KMS-11 (cell line): ENCODE measurements around the gene SLAMF7.

Experiments
- H2AFZ ChIP-seq: fragments of 200-600 bp; sonication (generic); 2 replicates; pipeline ENCODE4 v1.6.1; 2016; ENCODE audit warnings: antibody characterized with exemption, mixed run types, low read depth
- H3K27ac ChIP-seq: fragments of 200-600 bp; sonication (generic); 2 replicates; pipeline ENCODE4 v1.6.1; 2016; ENCODE audit warnings: mild to moderate bottlenecking, mixed run types
- H3K27me3 ChIP-seq: fragments of 200-600 bp; sonication (generic); 2 replicates; pipeline ENCODE4 v1.6.1; 2017; ENCODE audit warnings: mild to moderate bottlenecking, low read depth, mixed run types, moderate library complexity; ENCODE audit not compliant: insufficient read depth
- H3K36me3 ChIP-seq: fragments of 200-600 bp; sonication (generic); 2 replicates; pipeline ENCODE4 v1.6.1; 2017; ENCODE audit warnings: mild to moderate bottlenecking, mixed run types; ENCODE audit not compliant: insufficient read depth
- H3K4me1 ChIP-seq: fragments of 200-600 bp; sonication (generic); 2 replicates; pipeline ENCODE4 v1.6.1; 2016; ENCODE audit warnings: mild to moderate bottlenecking, low read depth, mixed run types; ENCODE audit not compliant: poor library complexity, severe bottlenecking
- H3K4me2 ChIP-seq: fragments of 200-600 bp; sonication (generic); 2 replicates; pipeline ENCODE4 v1.7.0; 2016; ENCODE audit warnings: mild to moderate bottlenecking, mixed run types
- H3K4me3 ChIP-seq: fragments of 200-600 bp; sonication (generic); IDR thresholded peaks from 2 replicates; pipeline ENCODE4 v1.6.1; 2017; ENCODE audit warnings: low read depth, low read length, mixed read lengths; ENCODE audit not compliant: insufficient read depth
- H3K79me2 ChIP-seq: fragments of 200-600 bp; sonication (generic); 2 replicates; pipeline ENCODE4 v1.6.1; 2016; ENCODE audit warnings: low read depth, mixed run types; ENCODE audit not compliant: insufficient read depth
- H3K9ac ChIP-seq: fragments of 200-600 bp; sonication (generic); 2 replicates; pipeline ENCODE4 v1.6.1; 2016; ENCODE audit warnings: mild to moderate bottlenecking, mixed run types
- H4K20me1 ChIP-seq: fragments of 200-600 bp; sonication (generic); 2 replicates; pipeline ENCODE4 v1.6.1; 2016; ENCODE audit warnings: mild to moderate bottlenecking, mixed run types; ENCODE audit not compliant: insufficient read depth
- CTCF ChIP-seq: fragments of 200-600 bp; sonication (generic); conservative IDR thresholded peaks from 2 replicates; pipeline ENCODE4 v1.6.1; 2017; ENCODE audit warnings: low read depth, mild to moderate bottlenecking, antibody characterized with exemption, low read length, moderate library complexity, mixed read lengths

The SLAMF7 gene

DNA sequence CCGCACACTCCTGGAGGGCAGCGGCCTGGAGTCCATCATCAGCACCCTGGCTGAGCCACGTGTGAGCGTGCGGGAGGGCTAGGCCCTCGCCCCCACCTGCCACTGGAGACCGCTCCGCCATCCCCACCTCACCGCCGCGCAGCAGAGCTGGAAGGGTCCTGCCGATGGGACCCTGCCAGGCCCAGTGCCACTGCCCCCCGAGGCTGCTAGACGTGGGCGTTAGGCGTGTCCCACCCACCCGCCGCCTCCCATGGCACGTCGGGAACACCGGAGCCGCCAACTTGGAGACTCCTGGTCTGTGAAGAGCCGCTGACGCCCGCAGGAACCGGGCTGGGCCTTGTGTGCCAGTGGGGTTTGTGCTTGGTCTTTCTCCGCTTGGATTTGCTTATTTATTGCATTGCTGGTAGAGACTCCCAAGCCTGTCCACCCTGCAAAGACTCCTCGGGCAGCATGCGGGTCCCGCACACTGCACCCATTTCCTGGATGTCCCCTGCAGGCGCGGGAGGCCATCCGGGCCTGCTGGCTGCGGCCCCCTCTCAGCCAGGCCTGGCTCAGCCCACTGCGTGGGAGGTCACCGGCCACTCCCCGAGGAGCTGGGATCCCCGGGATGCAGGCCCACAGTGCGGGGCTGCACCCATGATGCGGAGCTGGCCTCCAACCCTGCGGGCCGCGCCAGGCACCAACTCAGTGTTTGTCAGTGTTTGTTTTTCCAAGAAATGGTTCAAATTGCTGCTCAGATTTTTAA, 63.0 kb downstream of the SLAMF7 start:
- Histone ChIP-seq H3K27ac (no peak overlapping the region), H2AFZ (no peak overlapping the region), H3K4me1 (peaks cover 52% of the 10 kb centered on the region), H3K36me3 (no peaks in the 10 kb centered on the region), H3K4me3 (no peak overlapping the region), H3K79me2 (no peaks in the 10 kb centered on the region; the same call in 1 of the 2 replicates), H4K20me1 (no peaks in the 10 kb centered on the region), H3K4me2 (no peak overlapping the region), H3K27me3 (no peaks in the 10 kb centered on the region), H3K9ac (no peak overlapping the region)
- no peak for TF ChIP-seq CTCF
